Measurements from ENCODE around the gene WDR43. TPM values are rescaled to one million over a fixed set of nuclear protein-coding genes. Genes with fewer than 3 reads are reported as not detected.

Gene WDR43
- total and polyA plus RNA-seq, 4 donors, result 11.1 to 43.1 (median 17.5) TPM

- TF ChIP-seq CTCF (IDR thresholded peaks at IDR 0.05; ENCODE audit: low read depth, low read length, missing input control) (no peak), RXRA (IDR thresholded peaks at IDR 0.05) (no peak), SP1 (IDR thresholded peaks at IDR 0.05) (no peak), FOXA2 (IDR thresholded peaks at IDR 0.05) (no peak), HNF4A (conservative IDR thresholded peaks at IDR 0.05) (no peak), RAD21 (IDR thresholded peaks at IDR 0.05) (no peak), GABPA (IDR thresholded peaks at IDR 0.05 in 1 of 2, conservative IDR thresholded peaks at IDR 0.05 in 1 of 2) (no peak), TAF1 (conservative IDR thresholded peaks at IDR 0.05) (no peak), MAX (IDR thresholded peaks at IDR 0.05) (no peak), FOXA1 (IDR thresholded peaks at IDR 0.05) (no peak), JUND (IDR thresholded peaks at IDR 0.05) (no peak), EGR1 (IDR thresholded peaks at IDR 0.05; ENCODE audit: low read depth in 2 of 2) (no peak), HNF4G (IDR thresholded peaks at IDR 0.05) (no peak), ZBTB33 (IDR thresholded peaks at IDR 0.05) (no peak), ATF3 (IDR thresholded peaks at IDR 0.05) (no peak)
- no peak within 1 kb of the TSS for H3K9ac ChIP-seq (ENCODE audit: low read depth in 1 of 2, low read length in 2 of 2)
- WGBS, result 47% methylated on average over 10 of the region's 10 CpGs
Observed at GRCh38 chr2:28981016-28981441, 86.6 kb downstream of the WDR43 start, which contains the start of gene TOGARAM2. TOGARAM2 (plus strand) TSS chr2:28981298; CDS start chr2:28994835, 13,537 bp downstream.

GRCh38 chr2:28981620-28982376, 87.3 kb downstream of the WDR43 start:
- no peaks in the 10 kb centered on the region for H3K27me3 ChIP-seq (ENCODE audit: control insufficient read depth in 4 of 4, insufficient read depth in 4 of 4, low read length in 3 of 4)
- H3K9ac ChIP-seq (ENCODE audit: low read depth in 1 of 2, low read length in 2 of 2), result no peak overlapping the region
- no peak for DNase-seq (ENCODE audit: low spot score)
- H3K4me3 ChIP-seq (ENCODE audit: low read depth in 1 of 3, low read length in 3 of 3), result no peak overlapping the region
- TF ChIP-seq HNF4A (conservative IDR thresholded peaks at IDR 0.05) (no peak), RXRA (IDR thresholded peaks at IDR 0.05) (no peak), GABPA (IDR thresholded peaks at IDR 0.05 in 1 of 2, conservative IDR thresholded peaks at IDR 0.05 in 1 of 2) (no peak), NR2F2 (IDR thresholded peaks at IDR 0.05) (no peak)
- H3K36me3 ChIP-seq (ENCODE audit: control insufficient read depth in 4 of 4, insufficient read depth in 3 of 4, low read depth in 1 of 4, low read length in 3 of 4), result no peaks in the 10 kb centered on the region
- WGBS, result 81% methylated on average over 11 of the region's 11 CpGs
- H3K9me3 ChIP-seq (ENCODE audit: control insufficient read depth in 4 of 4, low read length in 3 of 4), result no peaks in the 10 kb centered on the region
- H3K27ac ChIP-seq (ENCODE audit: low read depth in 1 of 2, low read length in 2 of 2), result no peak overlapping the region
- H3K4me1 ChIP-seq (ENCODE audit: control insufficient read depth in 4 of 4, insufficient read depth in 4 of 4, low read length in 3 of 4), result no peaks in the 10 kb centered on the region

More at GRCh38 chr2:28981016-28981441, 86.6 kb downstream of the WDR43 start, which contains the start of gene TOGARAM2:
- no peaks in the 10 kb centered on the region for H3K36me3 ChIP-seq (ENCODE audit: control insufficient read depth in 4 of 4, insufficient read depth in 3 of 4, low read depth in 1 of 4, low read length in 3 of 4)
- no peak for DNase-seq (ENCODE audit: low spot score)
- no peaks in the 10 kb centered on the region for H3K4me1 ChIP-seq (ENCODE audit: control insufficient read depth in 4 of 4, insufficient read depth in 4 of 4, low read length in 3 of 4)
- H3K4me3 ChIP-seq (ENCODE audit: low read depth in 1 of 3, low read length in 3 of 3), result no peak within 1 kb of the TSS
- H3K27me3 ChIP-seq (ENCODE audit: control insufficient read depth in 4 of 4, insufficient read depth in 4 of 4, low read length in 3 of 4), result no peaks in the 10 kb centered on the region
- no peaks in the 10 kb centered on the region for H3K9me3 ChIP-seq (ENCODE audit: control insufficient read depth in 4 of 4, low read length in 3 of 4)
- H3K27ac ChIP-seq (ENCODE audit: low read depth in 1 of 2, low read length in 2 of 2), result no peak within 1 kb of the TSS

Measured in liver (tissue), 9 donors.